PFSK-1 (cell line): ENCODE data around the gene GRIK1.

Source experiments
- FOXP2 ChIP-seq: optimal IDR thresholded peaks from 2 replicates; pipeline ENCODE3; 2011; ENCODE audit warnings: borderline replicate concordance, control low read depth, inconsistent platforms; ENCODE audit not compliant: insufficient read depth; ENCODE audit errors: extremely low read length, extremely low read depth
- POLR2AphosphoS5 ChIP-seq: IDR thresholded peaks from 2 replicates; pipeline ENCODE4 v1.6.1; 2012; ENCODE audit warnings: low read depth, mild to moderate bottlenecking, control low read depth, low read length, moderate library complexity
- SIN3A ChIP-seq: IDR thresholded peaks from 2 replicates; pipeline ENCODE4 v1.6.1; 2012; ENCODE audit warnings: mild to moderate bottlenecking, low read length, moderate library complexity, borderline replicate concordance; ENCODE audit not compliant: insufficient read depth
- TAF1 ChIP-seq: IDR thresholded peaks from 2 replicates; pipeline ENCODE4 v1.6.1; 2012; ENCODE audit warnings: low read length, control low read depth, borderline replicate concordance; ENCODE audit not compliant: insufficient read depth
- TF ChIP-seq, protein P1 (sequence below), 2 experiments: IDR thresholded peaks; 2 replicates each; pipeline versions ENCODE4 v1.6.1 to v1.8.0; 2011 to 2012; ENCODE audit warnings: low read depth in 2 of 2, low read length in 2 of 2, control low read depth in 1 of 2, inconsistent platforms in 1 of 2, mild to moderate bottlenecking in 1 of 2, moderate library complexity in 1 of 2; ENCODE audit not compliant: insufficient read depth in 1 of 2

Gene GRIK1

DNA sequence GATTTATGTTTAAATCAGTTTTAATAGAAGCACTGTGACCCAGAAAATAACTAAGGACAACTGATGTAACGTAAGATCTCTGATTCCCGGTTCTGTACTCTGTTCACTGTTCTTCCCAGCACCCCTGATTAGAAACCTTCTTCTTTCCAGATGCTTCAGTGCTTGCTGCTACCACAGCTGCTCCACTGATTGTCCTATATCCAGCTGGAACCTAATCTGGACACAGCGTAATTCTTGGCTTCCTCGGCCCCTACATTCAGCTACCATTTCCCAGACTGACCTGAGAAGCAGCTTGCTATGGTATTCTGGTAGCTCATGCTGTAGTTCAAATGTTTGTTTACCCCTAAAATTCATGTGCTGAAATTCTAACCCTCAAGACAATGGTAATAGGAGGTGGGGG lies 302.7 kb downstream of the GRIK1 start:
- no peak for TF ChIP-seq SIN3A
- TF ChIP-seq TAF1 = no peak
- TF ChIP-seq FOXP2 = no peak
- no peak for TF ChIP-seq POLR2AphosphoS5
- TF ChIP-seq, protein P1, sequence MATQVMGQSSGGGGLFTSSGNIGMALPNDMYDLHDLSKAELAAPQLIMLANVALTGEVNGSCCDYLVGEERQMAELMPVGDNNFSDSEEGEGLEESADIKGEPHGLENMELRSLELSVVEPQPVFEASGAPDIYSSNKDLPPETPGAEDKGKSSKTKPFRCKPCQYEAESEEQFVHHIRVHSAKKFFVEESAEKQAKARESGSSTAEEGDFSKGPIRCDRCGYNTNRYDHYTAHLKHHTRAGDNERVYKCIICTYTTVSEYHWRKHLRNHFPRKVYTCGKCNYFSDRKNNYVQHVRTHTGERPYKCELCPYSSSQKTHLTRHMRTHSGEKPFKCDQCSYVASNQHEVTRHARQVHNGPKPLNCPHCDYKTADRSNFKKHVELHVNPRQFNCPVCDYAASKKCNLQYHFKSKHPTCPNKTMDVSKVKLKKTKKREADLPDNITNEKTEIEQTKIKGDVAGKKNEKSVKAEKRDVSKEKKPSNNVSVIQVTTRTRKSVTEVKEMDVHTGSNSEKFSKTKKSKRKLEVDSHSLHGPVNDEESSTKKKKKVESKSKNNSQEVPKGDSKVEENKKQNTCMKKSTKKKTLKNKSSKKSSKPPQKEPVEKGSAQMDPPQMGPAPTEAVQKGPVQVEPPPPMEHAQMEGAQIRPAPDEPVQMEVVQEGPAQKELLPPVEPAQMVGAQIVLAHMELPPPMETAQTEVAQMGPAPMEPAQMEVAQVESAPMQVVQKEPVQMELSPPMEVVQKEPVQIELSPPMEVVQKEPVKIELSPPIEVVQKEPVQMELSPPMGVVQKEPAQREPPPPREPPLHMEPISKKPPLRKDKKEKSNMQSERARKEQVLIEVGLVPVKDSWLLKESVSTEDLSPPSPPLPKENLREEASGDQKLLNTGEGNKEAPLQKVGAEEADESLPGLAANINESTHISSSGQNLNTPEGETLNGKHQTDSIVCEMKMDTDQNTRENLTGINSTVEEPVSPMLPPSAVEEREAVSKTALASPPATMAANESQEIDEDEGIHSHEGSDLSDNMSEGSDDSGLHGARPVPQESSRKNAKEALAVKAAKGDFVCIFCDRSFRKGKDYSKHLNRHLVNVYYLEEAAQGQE (IDR thresholded peaks at IDR 0.05; ENCODE audit: insufficient read depth in 1 of 2, low read depth in 2 of 2, low read length in 2 of 2) = no peak

DNA sequence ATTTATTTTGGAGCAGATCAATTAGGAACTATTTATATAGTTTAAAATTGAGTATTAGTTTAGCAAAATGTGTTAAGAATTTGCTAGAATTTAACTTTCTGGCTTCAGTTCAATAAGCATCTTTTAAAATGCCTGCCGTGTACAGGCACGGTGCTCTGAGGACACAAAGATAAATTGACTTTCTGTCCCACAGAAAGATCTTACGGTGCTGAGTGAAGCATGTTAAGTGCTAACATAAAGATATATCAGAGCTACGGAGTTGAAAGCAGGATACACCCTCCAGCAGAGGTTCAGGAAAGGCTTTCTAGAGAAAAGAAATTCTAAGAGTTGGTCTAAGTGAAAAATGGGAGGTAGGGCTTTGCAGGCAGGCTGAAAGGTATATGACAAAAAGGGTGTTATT lies 305.4 kb downstream of the GRIK1 start:
- TF ChIP-seq, protein P1 (IDR thresholded peaks at IDR 0.05; ENCODE audit: insufficient read depth in 1 of 2, low read depth in 2 of 2, low read length in 2 of 2) = no peak
- TF ChIP-seq TAF1 = no peak
- no peak for TF ChIP-seq POLR2AphosphoS5
- no peak for TF ChIP-seq SIN3A
- TF ChIP-seq FOXP2 = no peak

- no peak for TF ChIP-seq SIN3A
- TF ChIP-seq FOXP2 = no peak
These were observed 306.0 kb downstream of the GRIK1 start for GRCh38 chr21:29633756-29634155.

GRCh38 chr21:29630441-29630840 lies 309.4 kb downstream of the GRIK1 start:
- no peak for TF ChIP-seq FOXP2
- TF ChIP-seq, protein P1 (IDR thresholded peaks at IDR 0.05; ENCODE audit: insufficient read depth in 1 of 2, low read depth in 2 of 2, low read length in 2 of 2) = no peak
- no peak for TF ChIP-seq TAF1

DNA sequence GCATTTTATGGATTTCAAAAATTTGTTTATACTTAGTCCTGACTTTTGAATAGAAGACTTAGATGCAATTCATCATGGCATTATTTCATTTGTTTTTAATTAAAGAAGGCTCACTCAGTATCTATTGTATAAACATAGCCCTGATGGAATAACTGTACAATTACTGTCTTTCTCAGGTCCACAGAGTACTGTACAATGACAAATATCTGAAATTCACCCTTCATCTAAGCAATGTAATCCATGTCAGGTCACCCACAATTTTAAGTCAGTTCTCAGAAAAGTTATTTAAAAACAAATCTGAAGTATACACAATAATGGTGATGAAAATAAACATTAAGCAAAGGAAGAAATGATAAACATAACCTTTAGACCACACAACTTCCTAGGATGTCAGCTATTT lies 311.9 kb downstream of the GRIK1 start:
- TF ChIP-seq, protein P1 (IDR thresholded peaks at IDR 0.05; ENCODE audit: insufficient read depth in 1 of 2, low read depth in 2 of 2, low read length in 2 of 2) = no peak
- TF ChIP-seq TAF1 = no peak
- TF ChIP-seq SIN3A = no peak
- no peak for TF ChIP-seq FOXP2
- TF ChIP-seq POLR2AphosphoS5 = no peak
